BLaER1 treated with 17β-estradiol and CSF1 and Interleukin-3, amounts not matched to agents 10 nM and 100 nM (cell line): ENCODE measurements around the gene ANKRD13A.
"Not testable (repeated sequence)": the region's sequence is repeated elsewhere in the genome, so short reads cannot be mapped to it uniquely, and the experiment has no call there.

ENCODE experiments used
- H3K27ac ChIP-seq, 11 experiments: shearing (Covaris generic); formaldehyde crosslinking; 2 replicates each; pipeline ENCODE4 v1.8.1; 2022
- H3K27me3 ChIP-seq, 11 experiments: shearing (Covaris generic); formaldehyde crosslinking; 2 replicates each; pipeline ENCODE4 v1.8.1; 2022
- H3K36me3 ChIP-seq, 11 experiments: shearing (Covaris generic); formaldehyde crosslinking; 2 replicates each; pipeline ENCODE4 v1.8.1; 2022
- H3K4me1 ChIP-seq, 10 experiments: shearing (Covaris generic); formaldehyde crosslinking; 2 replicates each; pipeline ENCODE4 v1.8.1; 2022
- H3K4me2 ChIP-seq, 11 experiments: shearing (Covaris generic); formaldehyde crosslinking; 2 replicates each; pipeline ENCODE4 v1.8.1; 2022
- H3K4me3 ChIP-seq, 10 experiments: shearing (Covaris generic); formaldehyde crosslinking; 2 replicates each; pipeline ENCODE4 v1.8.1; 2022
- H3K9ac ChIP-seq, 11 experiments: shearing (Covaris generic); formaldehyde crosslinking; 2 replicates each; pipeline ENCODE4 v1.8.1; 2022
- H3K9me3 ChIP-seq, 11 experiments: shearing (Covaris generic); formaldehyde crosslinking; replicated peaks in 1 of 11; 2 replicates each; pipeline ENCODE4 v1.8.1; 2022
- H4K20me1 ChIP-seq, 11 experiments: shearing (Covaris generic); formaldehyde crosslinking; 2 replicates each; pipeline ENCODE4 v1.8.1; 2022
- Cebpa-rat ChIP-seq, 11 experiments: shearing (Covaris generic); IDR thresholded peaks; 2 replicates each; pipeline ENCODE4 v1.8.1; 2022

The ANKRD13A gene

GRCh38 chr12:110079477-110080400 lies 80.5 kb downstream of the ANKRD13A start:
- H3K4me3 ChIP-seq: peak overlapping the region in 7 of 10 experiments; percentile 1 to 38 (median 21); a peak in 7 of 20 replicates
- no peaks in the 10 kb centered on the region for H4K20me1 ChIP-seq
- peaks cover 0 to 7% (median 0%) of the 10 kb centered on the region in 11 experiments; a peak in 3 of 22 replicates for H3K9me3 ChIP-seq
- H3K9ac ChIP-seq: peak overlapping the region; percentile 24 to 75 (median 65); a peak in 19 of 22 replicates
- no peaks in the 10 kb centered on the region for H3K27me3 ChIP-seq
- peaks cover 20 to 34% (median 27%) of the 10 kb centered on the region in 10 experiments for H3K4me1 ChIP-seq
- peak overlapping the region; percentile 77 to 90 (median 84) for H3K27ac ChIP-seq
- 0 out of 22 replicates have a peak, but pooled peaks of 1 of the 11 experiments have one; percentile 19 for TF ChIP-seq Cebpa-rat (IDR thresholded peaks at IDR 0.05)
- H3K36me3 ChIP-seq: no peaks in the 10 kb centered on the region
- peak overlapping the region; percentile 56 to 88 (median 71) for H3K4me2 ChIP-seq

- peaks cover 20 to 34% (median 27%) of the 10 kb centered on the region in 10 experiments for H3K4me1 ChIP-seq
- peak overlapping the region in 3 of 10 experiments; percentile 21 to 34 (median 26); a peak in 1 of 20 replicates for H3K4me3 ChIP-seq
- H3K27me3 ChIP-seq: no peaks in the 10 kb centered on the region
- no peak for TF ChIP-seq Cebpa-rat (IDR thresholded peaks at IDR 0.05)
- peak overlapping the region; percentile 56 to 88 (median 71) for H3K4me2 ChIP-seq
- H3K36me3 ChIP-seq: no peaks in the 10 kb centered on the region
- peak overlapping the region; percentile 77 to 90 (median 84); a peak in 20 of 22 replicates for H3K27ac ChIP-seq
- H3K9me3 ChIP-seq: peaks cover 0 to 7% (median 0%) of the 10 kb centered on the region in 11 experiments; a peak in 3 of 22 replicates
- H4K20me1 ChIP-seq: no peaks in the 10 kb centered on the region
- H3K9ac ChIP-seq: peak overlapping the region in 6 of 11 experiments; percentile 52 to 75 (median 66); a peak in 5 of 22 replicates
Measured at GRCh38 chr12:110080410-110080809, 81.2 kb downstream of the ANKRD13A start.

DNA sequence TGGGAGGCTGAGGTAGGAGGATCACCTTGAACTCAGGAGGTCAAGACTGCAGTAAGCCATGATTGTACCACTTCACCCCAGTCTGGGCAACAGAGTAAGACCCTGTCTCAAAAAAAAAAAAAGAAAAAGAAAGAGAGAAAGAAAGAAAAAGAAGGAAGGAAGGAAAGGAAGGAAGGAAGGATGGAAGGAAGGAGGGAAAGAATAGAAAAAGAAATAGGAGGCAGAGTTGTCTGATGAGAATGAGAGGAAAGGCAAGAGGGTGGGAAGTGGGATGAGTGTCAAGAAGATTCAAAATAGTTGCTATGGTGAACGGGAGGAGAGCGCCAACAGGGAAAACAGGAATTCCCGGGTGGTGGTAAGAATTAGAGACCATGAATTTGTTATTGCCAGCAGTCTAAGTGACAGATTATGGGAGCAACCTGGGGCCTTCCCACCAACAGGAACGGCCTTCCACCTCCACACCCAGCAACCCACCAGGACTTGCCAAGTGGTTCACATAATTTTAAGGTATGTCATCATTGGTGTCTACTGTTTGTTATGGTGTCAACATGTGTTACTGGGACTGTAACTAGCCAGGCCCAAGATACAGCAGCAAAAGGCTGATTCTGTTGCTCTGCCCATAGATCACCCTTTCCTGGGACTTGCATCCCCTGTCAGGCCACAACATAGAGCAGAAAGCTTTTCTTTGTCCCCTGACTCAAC lies 85.2 kb downstream of the ANKRD13A start:
- no peaks in the 10 kb centered on the region for H3K27me3 ChIP-seq
- TF ChIP-seq Cebpa-rat (IDR thresholded peaks at IDR 0.05): no peak
- no peak overlapping the region for H3K4me3 ChIP-seq
- H3K4me2 ChIP-seq: no peak overlapping the region
- H3K27ac ChIP-seq: no peak overlapping the region
- no peaks in the 10 kb centered on the region for H4K20me1 ChIP-seq
- H3K9ac ChIP-seq: no peak overlapping the region
- H3K9me3 ChIP-seq: peaks cover 0 to 7% (median 0%) of the 10 kb centered on the region in 11 experiments; a peak in 3 of 22 replicates
- no peaks in the 10 kb centered on the region for H3K36me3 ChIP-seq
- peaks cover 33 to 58% (median 44%) of the 10 kb centered on the region in 10 experiments for H3K4me1 ChIP-seq

DNA sequence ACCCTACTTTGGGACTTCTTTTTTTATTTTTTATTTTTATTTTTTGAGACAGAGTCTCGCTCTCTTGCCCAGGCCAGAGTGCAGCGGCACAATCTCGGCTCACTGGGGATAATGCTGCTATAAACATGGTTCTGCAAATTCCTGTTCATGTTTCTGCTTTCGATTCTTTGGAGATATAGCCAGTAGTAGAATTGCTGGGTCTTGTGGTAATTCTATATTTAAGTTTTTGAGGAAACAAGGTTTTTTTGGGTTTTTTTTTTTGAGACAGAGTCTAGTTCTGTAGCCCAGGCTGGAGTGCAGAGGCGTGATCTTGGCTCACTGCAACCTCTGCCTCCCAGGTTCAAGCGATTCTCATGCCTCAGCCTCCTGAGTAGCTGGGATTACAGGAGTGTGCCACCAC lies 89.0 kb downstream of the ANKRD13A start:
- H3K36me3 ChIP-seq, H4K20me1 ChIP-seq, H3K9me3 ChIP-seq, H3K4me3 ChIP-seq, H3K27me3 ChIP-seq: not testable (repeated sequence)
- peak overlapping the region in 3 of 11 experiments; percentile 48 to 58 (median 51); a peak in 8 of 22 replicates for H3K9ac ChIP-seq
- peaks cover 17 to 59% (median 27%) of the 10 kb centered on the region in 10 experiments for H3K4me1 ChIP-seq
- H3K4me2 ChIP-seq: peak overlapping the region; percentile 10 to 90 (median 62); a peak in 20 of 22 replicates
- H3K27ac ChIP-seq: peak overlapping the region in 7 of 11 experiments; percentile 38 to 71 (median 60); a peak in 11 of 22 replicates

DNA sequence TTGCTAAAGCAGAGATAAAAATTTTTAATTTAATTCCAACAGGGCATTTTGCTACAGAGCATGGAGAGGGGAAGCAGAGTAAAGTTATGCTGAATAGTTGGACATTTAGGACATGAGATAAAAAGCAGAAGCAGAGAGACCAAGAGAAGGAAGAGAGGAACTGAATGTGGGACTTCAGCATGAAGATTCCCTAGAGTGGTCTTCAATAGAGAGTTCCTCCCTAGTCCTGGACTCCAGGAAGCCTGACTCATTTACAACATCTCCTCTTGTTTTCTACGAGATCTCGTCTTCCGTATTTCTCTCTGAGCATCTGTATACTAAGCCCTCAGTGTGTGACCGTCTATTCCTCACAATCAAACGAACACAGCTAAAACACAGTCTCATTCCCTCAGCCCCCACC lies 89.7 kb downstream of the ANKRD13A start:
- Histone ChIP-seq H3K4me1 (peaks cover 17 to 59% (median 27%) of the 10 kb centered on the region in 10 experiments), H3K27me3 (no peaks in the 10 kb centered on the region), H4K20me1 (no peaks in the 10 kb centered on the region), H3K36me3 (no peaks in the 10 kb centered on the region), H3K9ac (peak overlapping the region in 5 of 11 experiments; percentile 16 to 58 (median 48); a peak in 8 of 22 replicates), H3K27ac (peak overlapping the region in 8 of 11 experiments; percentile 19 to 71 (median 58); a peak in 14 of 22 replicates), H3K9me3 (no peaks in the 10 kb centered on the region), H3K4me3 (no peak overlapping the region), H3K4me2 (peak overlapping the region in 10 of 11 experiments; percentile 10 to 90 (median 68); a peak in 16 of 22 replicates)
- TF ChIP-seq Cebpa-rat (IDR thresholded peaks at IDR 0.05): no peak
